Endothelial cell of umbilical vein (primary cell): ENCODE measurements around the gene RFNG. TPM values are rescaled to one million over a fixed set of nuclear protein-coding genes. Genes with fewer than 3 reads are reported as not detected.

Experiments
- BruUV-seq: library from RNA; stranded (reverse); fragments of 400-500 nt; replicated peaks from 2 replicates; lab custom pipeline; 2021; lab: Mats Ljungman, UMichigan
- CTCF ChIA-PET: fragments of 300-600, 350-600 bp; sonication (Branson Sonifier 250); formaldehyde crosslinking; loops from one replicate; lab custom pipeline; 2021; ENCODE audit warnings: antibody characterized with exemption, inconsistent platforms; lab: Charles Lee
- POLR2A ChIA-PET: fragments of 300-600, 350-600 bp; sonication (Branson Sonifier 250); formaldehyde crosslinking; loops from one replicate; lab custom pipeline; 2021; ENCODE audit warnings: antibody characterized with exemption, inconsistent platforms; lab: Charles Lee
- DNase-seq: peaks from one replicate; pipeline ENCODE4 v3.0.0-alpha.2; 2011; ENCODE audit warnings: low read depth, low spot score
- FAIRE-seq: peaks from 2 replicates; lab custom pipeline; 2011; peaks lifted over from hg19 to GRCh38; lab: Jason Lieb, UNC
- H2AFZ ChIP-seq: 2 replicates; pipeline ENCODE4 v1.6.0; 2012; ENCODE audit warnings: low read depth, low read length, control low read depth, inconsistent platforms
- H3K27ac ChIP-seq: 2 replicates; pipeline ENCODE4 v1.5.1; 2011; ENCODE audit warnings: low read depth, mild to moderate bottlenecking, control low read depth, low read length, moderate library complexity; ENCODE audit not compliant: insufficient read depth
- H3K27me3 ChIP-seq, 2 experiments: 2 replicates each; pipeline versions ENCODE4 v1.6.0 to v1.6.1; 2011; ENCODE audit warnings: low read length in 2 of 2, mixed read lengths in 1 of 2; ENCODE audit not compliant: control insufficient read depth in 2 of 2, insufficient read depth in 2 of 2
- H3K36me3 ChIP-seq, 2 experiments: 2 replicates in 1 of 2; 3 replicates in 1 of 2; pipeline ENCODE4 v1.5.1; 2011; ENCODE audit warnings: low read length in 2 of 2, mild to moderate bottlenecking in 1 of 2, moderate library complexity in 1 of 2; ENCODE audit not compliant: control insufficient read depth in 2 of 2, insufficient read depth in 2 of 2; ENCODE audit errors: extremely low read depth in 1 of 2
- H3K4me1 ChIP-seq: 3 replicates; pipeline ENCODE4 v1.5.1; 2011; ENCODE audit warnings: mild to moderate bottlenecking, low read length; ENCODE audit not compliant: control insufficient read depth, insufficient read depth; ENCODE audit errors: extremely low read depth
- H3K4me2 ChIP-seq: 2 replicates; pipeline ENCODE4 v1.6.1; 2011; ENCODE audit warnings: low read length, control low read depth, mixed read lengths; ENCODE audit not compliant: insufficient read depth
- H3K4me3 ChIP-seq, 3 experiments: fragments of 200-600 bp in 1 of 3; sonication (generic), shearing (Covaris generic) in 1 of 3; replicated peaks in 1 of 3; 2 replicates each; pipeline ENCODE4 v1.5.1; 2011 to 2016; ENCODE audit warnings: control low read depth in 3 of 3, low read length in 3 of 3, mild to moderate bottlenecking in 2 of 3, inconsistent platforms in 1 of 3, low read depth in 1 of 3, moderate library complexity in 1 of 3; ENCODE audit not compliant: insufficient read depth in 1 of 3
- H3K79me2 ChIP-seq: 2 replicates; pipeline ENCODE4 v1.6.0; 2012; ENCODE audit warnings: low read length, inconsistent platforms; ENCODE audit not compliant: control insufficient read depth, insufficient read depth
- H3K9ac ChIP-seq: replicated peaks from 2 replicates; pipeline ENCODE3; 2011; ENCODE audit warnings: low read length, control low read depth; ENCODE audit not compliant: insufficient read depth; ENCODE audit errors: extremely low read depth
- H3K9me1 ChIP-seq: replicated peaks from 3 replicates; pipeline ENCODE4 v1.6.0; 2011; ENCODE audit warnings: mild to moderate bottlenecking, low read length; ENCODE audit not compliant: control insufficient read depth, insufficient read depth; ENCODE audit errors: extremely low read depth
- H3K9me3 ChIP-seq: replicated peaks from 2 replicates; pipeline ENCODE4 v1.5.1; 2012; ENCODE audit warnings: low read length, inconsistent platforms; ENCODE audit not compliant: control insufficient read depth, insufficient read depth
- H4K20me1 ChIP-seq: replicated peaks from 2 replicates; pipeline ENCODE3; 2011; ENCODE audit warnings: mild to moderate bottlenecking, low read length; ENCODE audit not compliant: control insufficient read depth, insufficient read depth; ENCODE audit errors: extremely low read depth
- CTCF ChIP-seq, 2 donors: IDR thresholded peaks; 1 replicate in 1 of 2; 2 replicates in 1 of 2; pipeline ENCODE4 v1.5.1; 2011; ENCODE audit warnings: low read length in 2 of 2, mild to moderate bottlenecking in 2 of 2, moderate library complexity in 2 of 2, control low read depth in 1 of 2, inconsistent platforms in 1 of 2, low read depth in 1 of 2; ENCODE audit not compliant: insufficient read depth in 1 of 2; ENCODE audit errors: extremely low read depth in 1 of 2
- EZH2 ChIP-seq: IDR thresholded peaks from 2 replicates; pipeline ENCODE4 v1.6.1; 2012; ENCODE audit warnings: borderline replicate concordance, low read depth, mild to moderate bottlenecking, moderate library complexity, low read length, inconsistent platforms; ENCODE audit not compliant: severe bottlenecking
- FOS ChIP-seq: IDR thresholded peaks from 2 replicates; pipeline ENCODE4 v1.6.1; 2011; ENCODE audit warnings: mild to moderate bottlenecking, low read length, moderate library complexity, borderline replicate concordance; ENCODE audit not compliant: insufficient read depth
- GATA2 ChIP-seq: IDR thresholded peaks from 2 replicates; pipeline ENCODE4 v1.7.0; 2011; ENCODE audit warnings: low read depth, mild to moderate bottlenecking, moderate library complexity, mixed read lengths, low read length; ENCODE audit not compliant: insufficient read length, insufficient read depth
- JUN ChIP-seq: IDR thresholded peaks from 2 replicates; pipeline ENCODE4 v1.6.1; 2011; ENCODE audit warnings: borderline replicate concordance, low read depth; ENCODE audit not compliant: insufficient read length, insufficient read depth
- MAX ChIP-seq: IDR thresholded peaks from 2 replicates; pipeline ENCODE4 v1.6.1; 2011; ENCODE audit not compliant: insufficient read depth, insufficient read length
- MYC ChIP-seq: IDR thresholded peaks from one replicate; pipeline ENCODE4 v1.6.1; 2011; ENCODE audit warnings: mild to moderate bottlenecking, low read depth, low read length
- POLR2A ChIP-seq: IDR thresholded peaks from 2 replicates; pipeline ENCODE4 v1.6.1; 2012; ENCODE audit warnings: low read depth, mild to moderate bottlenecking, control low read depth, low read length
- POLR2AphosphoS5 ChIP-seq: IDR thresholded peaks from 2 replicates; pipeline ENCODE4 v1.6.1; 2012; ENCODE audit warnings: low read depth, mild to moderate bottlenecking, control low read depth, low read length, moderate library complexity; ENCODE audit not compliant: insufficient read depth
- dilution Hi-C: fragments of 300-500 bp; cut with MboI; formaldehyde crosslinking; loops from one replicate; pipeline ENCODE4 v1.15.0; 2019; ENCODE audit warnings: low sequenced_read_pairs; ENCODE audit not compliant: extremely low pct_ligation_motif_present
- intact Hi-C: fragments of 100-400 bp; cut with micrococcal nuclease; formaldehyde crosslinking; loops from one replicate; pipeline ENCODE4 v1.10.0; 2022
- polyA plus RNA-seq, 4 experiments: library from polyadenylated mRNA; depleted of rRNA in 3 of 4; stranded (reverse) in 3 of 4; unstranded in 1 of 4; fragments of >200 nt; gene quantifications; 2 replicates each; pipeline versions ENCODE4 v1.2.1 to v1.2.3, GENCODE V29; 2011 to 2012; ENCODE audit warnings: missing spikeins in 1 of 4
- total RNA-seq: library from RNA; stranded (reverse); gene quantifications from 2 replicates; pipeline ENCODE4 v1.2.3, GENCODE V29; 2021

RFNG gene
- total and polyA plus RNA-seq, 2 donors (not counting 3 experiments of a cell fraction or from before 2014, with no cell fraction given) = 33.7 to 40.0 TPM

- Histone ChIP-seq H3K27me3 (no peaks in the 10 kb centered on the region), H3K9me1 (no peaks in the 10 kb centered on the region), H3K27ac (no peak overlapping the region), H3K4me2 (no peak overlapping the region), H3K79me2 (no peaks in the 10 kb centered on the region), H3K36me3 (peaks cover 27 to 46% of the 10 kb centered on the region in 2 experiments), H3K9ac (no peak overlapping the region), H2AFZ (no peak overlapping the region), H3K4me1 (no peaks in the 10 kb centered on the region), H3K4me3 (no peak overlapping the region), H3K9me3 (no peaks in the 10 kb centered on the region), H4K20me1 (no peaks in the 10 kb centered on the region)
- intact Hi-C loops = no loop called here
- no peak for FAIRE-seq
- ChIA-PET POLR2A (no interaction called here), CTCF (no interaction called here)
- BruUV-seq = no TSS peak
- dilution Hi-C loops = no loop called here
- no peak for DNase-seq
- TF ChIP-seq CTCF (IDR thresholded peaks at IDR 0.05; ENCODE audit: extremely low read depth in 1 of 2, insufficient read depth in 1 of 2, low read depth in 1 of 2, low read length in 2 of 2) = no peak
- no peak for TF ChIP-seq FOS
- TF ChIP-seq EZH2 = no peak
- TF ChIP-seq JUN = no peak
- no peak for TF ChIP-seq MYC
- no peak for TF ChIP-seq POLR2AphosphoS5
- no peak for TF ChIP-seq GATA2
- TF ChIP-seq POLR2A = no peak
- TF ChIP-seq MAX = no peak
These were observed 27.5 kb upstream of the RFNG start for GRCh38 chr17:82079001-82079677.
